ENCODE results near the gene EMILIN1.

DNA sequence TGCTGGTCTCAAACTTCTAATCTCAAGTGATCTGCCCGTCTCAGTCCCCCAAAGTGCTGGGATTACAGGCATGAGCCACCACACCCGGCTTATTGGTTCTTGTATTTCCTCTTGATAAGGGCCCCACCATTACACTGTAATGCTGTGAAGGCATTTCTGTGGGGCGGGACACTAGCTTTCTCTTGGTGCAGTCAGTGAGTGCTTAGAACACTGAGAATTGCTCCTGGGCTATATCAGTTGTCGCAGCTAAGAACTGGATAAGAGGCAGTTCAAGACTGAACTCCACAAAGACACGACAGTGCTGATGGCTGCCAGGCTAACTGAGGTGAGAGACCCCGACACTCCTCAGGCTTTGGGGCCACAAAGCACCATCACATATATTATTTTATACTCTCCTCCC lies 10.2 kb downstream of the EMILIN1 start:
- TF ChIP-seq NBN (IDR thresholded peaks at IDR 0.05) (no peak), RCOR1 (conservative IDR thresholded peaks at IDR 0.05; ENCODE audit: low read depth, low read length) (no peak), POLR2A (IDR thresholded peaks at IDR 0.05; ENCODE audit: low read depth, low read length) (no peak), TAF1 (IDR thresholded peaks at IDR 0.05; ENCODE audit: borderline replicate concordance, low read depth, low read length) (no peak), TCF3 (IDR thresholded peaks at IDR 0.05; ENCODE audit: borderline replicate concordance, insufficient read depth, low read depth, low read length) (no peak), TARDBP (IDR thresholded peaks at IDR 0.05; ENCODE audit: borderline replicate concordance) (no peak), EP300 (IDR thresholded peaks at IDR 0.05; ENCODE audit: borderline replicate concordance in 1 of 2, control insufficient read depth in 1 of 2, low read depth in 2 of 2, low read length in 2 of 2) (no peak), SIN3A (IDR thresholded peaks at IDR 0.05; ENCODE audit: low read depth, low read length) (no peak), CHD1 (IDR thresholded peaks at IDR 0.05; ENCODE audit: low read depth, low read length) (no peak), SMC3 (IDR thresholded peaks at IDR 0.05; ENCODE audit: borderline replicate concordance, low read length) (no peak)
- TF ChIP-seq, protein P1, sequence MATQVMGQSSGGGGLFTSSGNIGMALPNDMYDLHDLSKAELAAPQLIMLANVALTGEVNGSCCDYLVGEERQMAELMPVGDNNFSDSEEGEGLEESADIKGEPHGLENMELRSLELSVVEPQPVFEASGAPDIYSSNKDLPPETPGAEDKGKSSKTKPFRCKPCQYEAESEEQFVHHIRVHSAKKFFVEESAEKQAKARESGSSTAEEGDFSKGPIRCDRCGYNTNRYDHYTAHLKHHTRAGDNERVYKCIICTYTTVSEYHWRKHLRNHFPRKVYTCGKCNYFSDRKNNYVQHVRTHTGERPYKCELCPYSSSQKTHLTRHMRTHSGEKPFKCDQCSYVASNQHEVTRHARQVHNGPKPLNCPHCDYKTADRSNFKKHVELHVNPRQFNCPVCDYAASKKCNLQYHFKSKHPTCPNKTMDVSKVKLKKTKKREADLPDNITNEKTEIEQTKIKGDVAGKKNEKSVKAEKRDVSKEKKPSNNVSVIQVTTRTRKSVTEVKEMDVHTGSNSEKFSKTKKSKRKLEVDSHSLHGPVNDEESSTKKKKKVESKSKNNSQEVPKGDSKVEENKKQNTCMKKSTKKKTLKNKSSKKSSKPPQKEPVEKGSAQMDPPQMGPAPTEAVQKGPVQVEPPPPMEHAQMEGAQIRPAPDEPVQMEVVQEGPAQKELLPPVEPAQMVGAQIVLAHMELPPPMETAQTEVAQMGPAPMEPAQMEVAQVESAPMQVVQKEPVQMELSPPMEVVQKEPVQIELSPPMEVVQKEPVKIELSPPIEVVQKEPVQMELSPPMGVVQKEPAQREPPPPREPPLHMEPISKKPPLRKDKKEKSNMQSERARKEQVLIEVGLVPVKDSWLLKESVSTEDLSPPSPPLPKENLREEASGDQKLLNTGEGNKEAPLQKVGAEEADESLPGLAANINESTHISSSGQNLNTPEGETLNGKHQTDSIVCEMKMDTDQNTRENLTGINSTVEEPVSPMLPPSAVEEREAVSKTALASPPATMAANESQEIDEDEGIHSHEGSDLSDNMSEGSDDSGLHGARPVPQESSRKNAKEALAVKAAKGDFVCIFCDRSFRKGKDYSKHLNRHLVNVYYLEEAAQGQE (IDR thresholded peaks at IDR 0.05; ENCODE audit: low read depth, low read length) = no peak
- TF ChIP-seq, protein P2, sequence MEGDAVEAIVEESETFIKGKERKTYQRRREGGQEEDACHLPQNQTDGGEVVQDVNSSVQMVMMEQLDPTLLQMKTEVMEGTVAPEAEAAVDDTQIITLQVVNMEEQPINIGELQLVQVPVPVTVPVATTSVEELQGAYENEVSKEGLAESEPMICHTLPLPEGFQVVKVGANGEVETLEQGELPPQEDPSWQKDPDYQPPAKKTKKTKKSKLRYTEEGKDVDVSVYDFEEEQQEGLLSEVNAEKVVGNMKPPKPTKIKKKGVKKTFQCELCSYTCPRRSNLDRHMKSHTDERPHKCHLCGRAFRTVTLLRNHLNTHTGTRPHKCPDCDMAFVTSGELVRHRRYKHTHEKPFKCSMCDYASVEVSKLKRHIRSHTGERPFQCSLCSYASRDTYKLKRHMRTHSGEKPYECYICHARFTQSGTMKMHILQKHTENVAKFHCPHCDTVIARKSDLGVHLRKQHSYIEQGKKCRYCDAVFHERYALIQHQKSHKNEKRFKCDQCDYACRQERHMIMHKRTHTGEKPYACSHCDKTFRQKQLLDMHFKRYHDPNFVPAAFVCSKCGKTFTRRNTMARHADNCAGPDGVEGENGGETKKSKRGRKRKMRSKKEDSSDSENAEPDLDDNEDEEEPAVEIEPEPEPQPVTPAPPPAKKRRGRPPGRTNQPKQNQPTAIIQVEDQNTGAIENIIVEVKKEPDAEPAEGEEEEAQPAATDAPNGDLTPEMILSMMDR (IDR thresholded peaks at IDR 0.05 in 2 of 3, conservative IDR thresholded peaks at IDR 0.05 in 1 of 3; ENCODE audit: control insufficient read depth in 2 of 3, extremely low read depth in 1 of 3, insufficient read depth in 1 of 3, low read depth in 3 of 3, low read length in 3 of 3) = no peak

Measured in GM12878 (cell line).